GM10266 (cell line): Measurements from ENCODE around the gene KCNAB1.

Experiments
- DNase-seq: peaks from one replicate; pipeline ENCODE4 v3.0.0; 2012; ENCODE audit errors: extremely low spot score
- TF ChIP-seq, protein P1 (sequence below): IDR thresholded peaks from 2 replicates; pipeline ENCODE4 v1.5.1; 2012; ENCODE audit warnings: mild to moderate bottlenecking, low read depth; ENCODE audit not compliant: control insufficient read depth, insufficient read depth; ENCODE audit errors: missing control alignments

The KCNAB1 gene

DNA sequence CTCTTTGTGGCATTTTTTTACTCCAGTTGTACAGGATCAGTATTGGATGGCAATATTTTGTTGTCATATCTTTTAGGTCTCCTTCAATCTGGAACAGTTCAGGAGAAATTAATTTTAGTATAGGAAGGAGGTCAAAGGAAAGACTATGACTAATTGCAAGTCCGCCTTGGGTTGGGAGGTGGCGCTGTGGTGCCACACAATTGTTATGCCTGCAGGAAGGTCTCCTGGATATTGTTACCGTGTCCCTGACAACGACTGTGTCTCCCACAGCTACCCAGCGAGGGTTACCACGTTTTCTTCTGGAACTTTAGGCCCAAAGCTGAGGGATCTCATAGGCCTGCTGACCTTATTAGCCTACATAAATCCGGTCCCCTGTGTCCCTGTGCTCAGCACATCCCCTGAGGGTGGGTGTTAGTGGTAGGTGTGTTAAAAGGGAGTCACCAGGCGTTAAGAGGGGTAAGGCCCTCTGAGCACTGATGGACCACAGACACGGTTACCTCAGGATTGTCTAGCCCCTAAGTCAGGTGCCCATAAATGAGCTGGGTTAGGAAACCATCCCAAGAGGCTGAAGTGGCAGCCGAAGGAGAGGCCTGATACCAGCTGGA, 31.5 kb downstream of the KCNAB1 start:
- TF ChIP-seq, protein P1, sequence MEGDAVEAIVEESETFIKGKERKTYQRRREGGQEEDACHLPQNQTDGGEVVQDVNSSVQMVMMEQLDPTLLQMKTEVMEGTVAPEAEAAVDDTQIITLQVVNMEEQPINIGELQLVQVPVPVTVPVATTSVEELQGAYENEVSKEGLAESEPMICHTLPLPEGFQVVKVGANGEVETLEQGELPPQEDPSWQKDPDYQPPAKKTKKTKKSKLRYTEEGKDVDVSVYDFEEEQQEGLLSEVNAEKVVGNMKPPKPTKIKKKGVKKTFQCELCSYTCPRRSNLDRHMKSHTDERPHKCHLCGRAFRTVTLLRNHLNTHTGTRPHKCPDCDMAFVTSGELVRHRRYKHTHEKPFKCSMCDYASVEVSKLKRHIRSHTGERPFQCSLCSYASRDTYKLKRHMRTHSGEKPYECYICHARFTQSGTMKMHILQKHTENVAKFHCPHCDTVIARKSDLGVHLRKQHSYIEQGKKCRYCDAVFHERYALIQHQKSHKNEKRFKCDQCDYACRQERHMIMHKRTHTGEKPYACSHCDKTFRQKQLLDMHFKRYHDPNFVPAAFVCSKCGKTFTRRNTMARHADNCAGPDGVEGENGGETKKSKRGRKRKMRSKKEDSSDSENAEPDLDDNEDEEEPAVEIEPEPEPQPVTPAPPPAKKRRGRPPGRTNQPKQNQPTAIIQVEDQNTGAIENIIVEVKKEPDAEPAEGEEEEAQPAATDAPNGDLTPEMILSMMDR: peak; percentile 78
- peak; percentile 43 for DNase-seq

DNA sequence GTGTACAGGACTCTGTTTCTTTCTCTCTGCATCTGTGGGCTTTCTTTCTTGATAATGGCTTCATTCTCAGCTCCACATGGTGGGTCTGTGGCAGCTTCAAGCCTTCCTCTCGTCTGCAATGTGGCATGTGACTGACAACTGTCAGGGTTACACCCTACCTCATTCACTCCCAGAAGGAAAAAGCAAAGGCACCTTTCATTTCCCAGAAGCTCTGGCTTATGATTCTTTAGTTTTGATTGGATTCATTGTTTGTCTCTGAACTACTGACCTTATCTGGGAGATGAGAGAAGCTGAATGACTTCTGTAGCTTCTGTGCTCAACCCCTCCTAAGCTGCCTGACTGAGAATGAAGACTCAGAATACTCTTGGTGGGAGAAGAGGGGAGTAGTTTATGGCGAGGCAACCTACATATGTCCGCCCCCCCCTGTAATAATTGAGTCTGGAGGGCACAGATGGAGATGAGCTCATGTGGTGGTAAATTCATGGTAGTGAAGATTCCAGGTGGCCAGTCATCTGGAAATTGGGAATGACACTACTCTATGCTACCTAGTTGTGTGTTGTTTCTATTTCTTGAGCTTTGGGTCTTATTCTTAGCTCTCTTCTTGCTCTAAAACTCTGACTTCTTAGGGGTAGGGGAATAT, 38.4 kb downstream of the KCNAB1 start:
- TF ChIP-seq, protein P1: no peak
- no peak for DNase-seq

DNA sequence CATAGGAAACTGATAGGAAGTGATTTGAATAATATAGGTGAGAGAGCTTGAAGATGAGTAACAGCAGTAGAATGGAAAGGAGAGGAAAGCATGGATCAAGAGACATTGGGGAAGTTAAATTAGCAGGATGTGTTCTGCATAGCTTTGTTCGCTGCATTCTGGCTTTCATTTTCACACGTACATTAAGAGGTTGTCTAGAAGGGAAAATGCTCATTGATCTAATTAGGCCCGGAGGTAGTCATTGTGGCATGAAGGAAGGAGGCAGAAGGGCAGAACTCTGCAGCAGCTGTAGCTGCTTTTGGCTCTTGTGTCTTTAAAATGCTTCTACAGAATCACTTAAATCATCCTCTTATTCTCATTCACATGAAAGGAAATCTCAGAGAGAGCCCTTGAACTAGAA, 40.3 kb downstream of the KCNAB1 start:
- no peak for DNase-seq
- TF ChIP-seq, protein P1: no peak

DNA sequence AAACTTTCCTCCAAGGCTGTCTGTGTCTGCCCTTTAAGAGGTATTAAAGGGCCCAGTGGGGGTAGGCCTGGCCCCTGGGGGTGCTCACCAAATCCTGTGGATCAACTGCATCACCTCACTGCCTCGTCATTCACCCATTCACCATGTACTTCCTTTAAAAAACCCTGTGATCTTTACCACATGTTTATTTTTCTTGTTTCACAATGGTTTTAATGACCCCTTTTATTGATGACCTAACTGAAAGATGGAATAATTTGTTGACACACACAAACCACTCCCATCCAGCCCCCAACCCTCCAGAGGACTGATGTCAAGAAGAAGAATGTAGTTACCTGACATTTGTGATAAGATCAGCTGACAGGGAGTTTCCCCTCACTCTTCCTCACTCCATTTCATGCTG, 40.8 kb downstream of the KCNAB1 start:
- DNase-seq: no peak

DNA sequence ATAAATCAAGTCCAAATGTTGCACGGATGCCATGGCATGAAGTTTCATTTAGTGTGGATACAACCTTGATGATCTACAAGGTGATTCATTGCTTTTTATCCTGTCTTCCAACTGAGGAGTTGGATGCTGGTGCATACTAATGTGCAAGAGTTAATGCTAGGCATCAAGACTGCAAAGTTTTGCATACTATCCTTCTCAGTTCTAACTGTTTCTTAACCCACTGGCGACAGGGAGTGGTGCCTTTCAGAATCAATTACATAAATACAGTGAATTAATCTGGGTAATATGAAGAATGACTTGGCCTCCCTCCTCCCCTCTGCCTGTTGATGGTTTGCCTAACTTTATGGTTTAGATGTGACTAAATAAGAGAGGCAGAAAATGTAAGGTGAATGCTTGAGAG, 43.5 kb downstream of the KCNAB1 start:
- DNase-seq: no peak
- TF ChIP-seq, protein P1: no peak

More for the DNA sequence above, 40.8 kb downstream of the KCNAB1 start:
- TF ChIP-seq, protein P1: no peak

DNA sequence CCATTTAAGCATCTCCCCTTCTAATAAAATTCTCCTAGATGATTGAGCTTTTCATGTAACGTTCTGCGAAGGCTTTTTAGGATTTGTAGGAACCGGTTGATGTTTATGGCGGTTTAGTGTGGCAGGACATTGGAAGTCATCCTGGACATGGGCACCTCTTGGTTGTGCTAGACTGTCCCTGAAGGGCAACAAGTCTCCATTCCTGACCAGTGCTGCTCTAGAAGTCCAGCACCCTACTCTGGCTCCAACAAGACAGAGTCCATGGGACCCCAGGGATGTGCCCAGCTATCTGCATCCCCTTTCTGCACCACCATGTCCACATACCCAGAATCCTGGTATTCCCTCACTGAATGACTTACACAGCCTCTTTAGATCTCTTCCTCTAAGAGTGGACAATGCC, 46.4 kb downstream of the KCNAB1 start:
- no peak for DNase-seq
- TF ChIP-seq, protein P1: no peak

DNA sequence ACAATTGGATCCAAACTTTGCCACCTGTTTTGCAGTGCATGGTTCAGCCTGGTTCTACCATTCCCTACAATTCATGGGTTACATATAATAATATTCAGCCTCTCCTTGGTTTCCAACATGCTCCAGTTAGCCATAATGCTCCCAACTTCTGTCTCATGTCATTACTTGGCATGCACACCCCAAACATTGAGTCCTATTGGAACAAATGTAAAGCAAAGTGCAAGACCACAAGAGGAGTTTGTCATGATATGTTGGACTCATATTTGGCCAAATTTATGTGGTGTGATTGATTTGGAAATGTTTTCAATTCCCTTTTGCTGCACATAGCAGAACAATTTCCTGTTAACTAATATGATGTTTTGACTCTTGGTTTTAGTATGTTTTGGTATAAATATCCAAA, 50.2 kb downstream of the KCNAB1 start:
- DNase-seq: no peak
- TF ChIP-seq, protein P1: no peak
